Thyroid gland (tissue), 4 donors: ENCODE data around the gene NPPB.

Experiments used
- POLR2A ChIP-seq, 2 donors: fragments of 450-650 bp; IDR thresholded peaks; one replicate each; pipeline ENCODE4 v1.6.1; 2017; ENCODE audit warnings: antibody characterized with exemption in 2 of 2, mild to moderate bottlenecking in 2 of 2, moderate library complexity in 1 of 2
- TF ChIP-seq, protein P1 (sequence below), 6 experiments: fragments of 200-600 bp in 3 of 6; fragments of 450-650 bp in 3 of 6; sonication (generic) in 3 of 6; IDR thresholded peaks; one replicate each; pipeline ENCODE4 v1.5.1; 2016 to 2019; ENCODE audit warnings: antibody characterized with exemption in 6 of 6, mild to moderate bottlenecking in 2 of 6, inconsistent platforms in 1 of 6, moderate library complexity in 1 of 6

DNA sequence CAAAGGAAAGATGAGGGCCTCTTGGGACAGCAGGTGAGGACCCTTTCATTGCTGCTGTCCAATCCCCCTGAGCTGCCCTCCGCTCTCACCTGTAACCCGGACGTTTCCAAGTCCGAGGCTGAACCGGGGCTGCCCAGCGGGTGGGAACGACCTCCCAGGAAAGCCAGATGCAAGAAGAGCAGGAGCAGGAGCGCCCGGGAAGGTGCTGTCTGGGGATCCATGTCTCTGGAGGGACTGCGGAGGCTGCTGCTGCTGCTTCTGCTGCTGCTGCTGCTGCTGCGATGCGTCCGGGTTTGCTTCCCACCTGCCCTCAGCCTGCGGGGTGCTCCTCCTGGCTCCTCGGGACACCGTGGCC is at the start of gene NPPB:
- TF ChIP-seq, protein P1, sequence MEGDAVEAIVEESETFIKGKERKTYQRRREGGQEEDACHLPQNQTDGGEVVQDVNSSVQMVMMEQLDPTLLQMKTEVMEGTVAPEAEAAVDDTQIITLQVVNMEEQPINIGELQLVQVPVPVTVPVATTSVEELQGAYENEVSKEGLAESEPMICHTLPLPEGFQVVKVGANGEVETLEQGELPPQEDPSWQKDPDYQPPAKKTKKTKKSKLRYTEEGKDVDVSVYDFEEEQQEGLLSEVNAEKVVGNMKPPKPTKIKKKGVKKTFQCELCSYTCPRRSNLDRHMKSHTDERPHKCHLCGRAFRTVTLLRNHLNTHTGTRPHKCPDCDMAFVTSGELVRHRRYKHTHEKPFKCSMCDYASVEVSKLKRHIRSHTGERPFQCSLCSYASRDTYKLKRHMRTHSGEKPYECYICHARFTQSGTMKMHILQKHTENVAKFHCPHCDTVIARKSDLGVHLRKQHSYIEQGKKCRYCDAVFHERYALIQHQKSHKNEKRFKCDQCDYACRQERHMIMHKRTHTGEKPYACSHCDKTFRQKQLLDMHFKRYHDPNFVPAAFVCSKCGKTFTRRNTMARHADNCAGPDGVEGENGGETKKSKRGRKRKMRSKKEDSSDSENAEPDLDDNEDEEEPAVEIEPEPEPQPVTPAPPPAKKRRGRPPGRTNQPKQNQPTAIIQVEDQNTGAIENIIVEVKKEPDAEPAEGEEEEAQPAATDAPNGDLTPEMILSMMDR (IDR thresholded peaks at IDR 0.05) = no peak
- TF ChIP-seq POLR2A (IDR thresholded peaks at IDR 0.05) = no peak
